ENCODE measurements around the gene SNRNP27.

GRCh38 chr2:69952336-69953115 lies 58.8 kb downstream of the SNRNP27 start:
- TF ChIP-seq CTCF (conservative IDR thresholded peaks at IDR 0.05 in 1 of 2, IDR thresholded peaks at IDR 0.05 in 1 of 2; ENCODE audit: low read depth in 1 of 2, low read length in 2 of 2) (no peak), EZH2 (IDR thresholded peaks at IDR 0.05; ENCODE audit: low read length, missing control alignments) (no peak)
